Upper lobe of right lung (tissue), 1 donor: ENCODE measurements around the gene HRH4. TPM values are rescaled to one million over a fixed set of nuclear protein-coding genes. Genes with fewer than 3 reads are reported as not detected.

Source experiments
- ATAC-seq: fragments of 200-7000 bp; cut with Tn5 transposase; one replicate; pipeline ENCODE4 v1.9.1; 2020; ENCODE audit warnings: mild to moderate bottlenecking, moderate library complexity
- DNase-seq: peaks from one replicate; pipeline ENCODE4 v3.0.0-alpha.2; 2020
- H3K27ac ChIP-seq: fragments of 200-600 bp; one replicate; pipeline ENCODE4 v1.8.0; 2022
- H3K27me3 ChIP-seq: fragments of 200-600 bp; one replicate; pipeline ENCODE4 v1.8.0; 2022; ENCODE audit warnings: mild to moderate bottlenecking
- H3K36me3 ChIP-seq: fragments of 200-600 bp; one replicate; pipeline ENCODE4 v1.8.0; 2022
- H3K4me1 ChIP-seq: fragments of 200-600 bp; one replicate; pipeline ENCODE4 v1.8.0; 2022
- H3K4me3 ChIP-seq: fragments of 200-600 bp; one replicate; pipeline ENCODE4 v1.8.0; 2022; ENCODE audit warnings: mild to moderate bottlenecking
- H3K9me3 ChIP-seq: fragments of 200-600 bp; one replicate; pipeline ENCODE4 v1.8.0; 2022
- intact Hi-C: fragments of 100-400 bp; cut with DNase I; formaldehyde crosslinking; loops from one replicate; pipeline ENCODE4 v1.11.0; 2022
- total RNA-seq: library from RNA; stranded (reverse); fragmentation: NEBNext Ultra II Directional; extraction: Animal tissue kit (Norgen Biotek cat#: 25700); gene quantifications from one replicate; pipeline ENCODE4 v1.2.1, GENCODE V29; 2021
- TF ChIP-seq, protein P1 (sequence below): fragments of 200-600 bp; IDR thresholded peaks from one replicate; pipeline ENCODE4 v1.8.0; 2022; ENCODE audit warnings: antibody characterized with exemption
- donor health status: DM: no; HTN: yes; CAD: no; lungs with severe emphysema.

HRH4 gene
- total RNA-seq, 1 donor from 2014 or later, result 1.7 TPM

DNA sequence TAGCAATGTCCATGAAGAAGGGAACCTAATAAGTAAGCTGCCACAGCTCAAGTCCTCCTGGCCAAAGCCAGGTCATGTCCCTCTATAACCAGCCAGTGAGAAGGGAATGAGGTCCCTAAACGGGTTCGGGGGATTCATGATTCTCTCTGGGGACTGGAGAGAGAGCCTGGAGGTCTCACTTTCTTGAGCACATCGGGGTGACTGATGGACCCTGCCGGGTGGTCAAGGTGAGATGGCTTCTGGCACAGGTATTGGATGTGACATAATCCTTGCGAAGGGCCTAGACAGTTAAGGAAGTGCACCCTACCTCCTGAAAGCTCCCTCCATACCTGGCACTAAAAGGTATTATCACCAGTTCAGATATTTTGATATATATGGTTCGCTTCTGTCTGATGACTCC is 45.7 kb downstream of the HRH4 start:
- Histone ChIP-seq H3K4me1 (no peaks in the 10 kb centered on the region), H3K4me3 (no peak overlapping the region), H3K27ac (no peak overlapping the region), H3K36me3 (no peaks in the 10 kb centered on the region), H3K9me3 (no peaks in the 10 kb centered on the region), H3K27me3 (no peaks in the 10 kb centered on the region)
- intact Hi-C loops, result no loop called here
- no peak for DNase-seq
- no peak for ATAC-seq
- TF ChIP-seq, protein P1, sequence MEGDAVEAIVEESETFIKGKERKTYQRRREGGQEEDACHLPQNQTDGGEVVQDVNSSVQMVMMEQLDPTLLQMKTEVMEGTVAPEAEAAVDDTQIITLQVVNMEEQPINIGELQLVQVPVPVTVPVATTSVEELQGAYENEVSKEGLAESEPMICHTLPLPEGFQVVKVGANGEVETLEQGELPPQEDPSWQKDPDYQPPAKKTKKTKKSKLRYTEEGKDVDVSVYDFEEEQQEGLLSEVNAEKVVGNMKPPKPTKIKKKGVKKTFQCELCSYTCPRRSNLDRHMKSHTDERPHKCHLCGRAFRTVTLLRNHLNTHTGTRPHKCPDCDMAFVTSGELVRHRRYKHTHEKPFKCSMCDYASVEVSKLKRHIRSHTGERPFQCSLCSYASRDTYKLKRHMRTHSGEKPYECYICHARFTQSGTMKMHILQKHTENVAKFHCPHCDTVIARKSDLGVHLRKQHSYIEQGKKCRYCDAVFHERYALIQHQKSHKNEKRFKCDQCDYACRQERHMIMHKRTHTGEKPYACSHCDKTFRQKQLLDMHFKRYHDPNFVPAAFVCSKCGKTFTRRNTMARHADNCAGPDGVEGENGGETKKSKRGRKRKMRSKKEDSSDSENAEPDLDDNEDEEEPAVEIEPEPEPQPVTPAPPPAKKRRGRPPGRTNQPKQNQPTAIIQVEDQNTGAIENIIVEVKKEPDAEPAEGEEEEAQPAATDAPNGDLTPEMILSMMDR, result no peak

DNA sequence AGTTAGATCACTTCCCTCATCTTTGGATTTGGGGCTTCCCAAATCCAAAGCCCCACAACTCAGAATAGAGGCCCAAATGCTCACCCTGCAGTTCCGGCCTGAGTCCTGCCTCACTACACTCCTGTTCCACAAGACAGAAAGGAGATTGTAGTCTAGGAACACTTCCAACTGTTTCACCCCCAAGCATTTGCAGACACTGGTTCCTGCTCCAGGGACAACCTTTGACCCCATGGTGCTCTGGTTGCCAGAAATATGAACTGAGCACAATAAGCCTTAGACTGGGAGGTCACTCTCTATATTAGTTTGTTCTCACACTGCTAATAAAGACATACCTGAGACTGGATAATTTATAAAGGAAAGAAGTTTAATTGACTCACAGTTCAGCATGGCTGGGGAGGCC is 49.0 kb downstream of the HRH4 start:
- intact Hi-C loops, result no loop called here
- Histone ChIP-seq H3K27me3 (no peaks in the 10 kb centered on the region), H3K4me3 (no peak overlapping the region), H3K36me3 (no peaks in the 10 kb centered on the region), H3K9me3 (no peaks in the 10 kb centered on the region), H3K4me1 (no peaks in the 10 kb centered on the region), H3K27ac (no peak overlapping the region)
- DNase-seq, result no peak
- TF ChIP-seq, protein P1, result no peak
- no peak for ATAC-seq

DNA sequence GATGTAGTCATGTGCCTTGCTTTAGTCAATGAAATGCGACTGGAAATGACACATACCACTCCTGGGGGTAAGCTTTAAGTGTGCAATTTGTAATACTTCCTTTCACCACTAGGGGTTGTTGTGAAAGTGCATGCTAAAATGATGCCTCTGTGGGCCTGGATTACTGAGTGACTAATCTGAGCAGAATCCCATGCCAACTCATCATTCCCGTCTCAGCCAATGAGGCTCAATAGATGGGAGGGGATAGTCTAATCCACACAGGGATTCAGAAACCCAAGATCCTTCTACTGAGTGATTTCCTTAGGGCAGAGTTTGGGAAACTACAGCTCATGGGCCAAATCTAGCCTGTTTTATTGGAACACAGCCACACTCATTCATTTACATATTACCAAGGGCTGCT is 54.0 kb downstream of the HRH4 start:
- no peaks in the 10 kb centered on the region for H3K27me3 ChIP-seq
- H3K9me3 ChIP-seq, result no peaks in the 10 kb centered on the region
- ATAC-seq (peak; percentile 59), DNase-seq (no peak)
- no peak overlapping the region for H3K27ac ChIP-seq
- H3K4me3 ChIP-seq, result no peak overlapping the region
- H3K36me3 ChIP-seq, result no peaks in the 10 kb centered on the region
- intact Hi-C loops, result no loop called here
- H3K4me1 ChIP-seq, result no peaks in the 10 kb centered on the region
- TF ChIP-seq, protein P1, result peak; percentile 49

DNA sequence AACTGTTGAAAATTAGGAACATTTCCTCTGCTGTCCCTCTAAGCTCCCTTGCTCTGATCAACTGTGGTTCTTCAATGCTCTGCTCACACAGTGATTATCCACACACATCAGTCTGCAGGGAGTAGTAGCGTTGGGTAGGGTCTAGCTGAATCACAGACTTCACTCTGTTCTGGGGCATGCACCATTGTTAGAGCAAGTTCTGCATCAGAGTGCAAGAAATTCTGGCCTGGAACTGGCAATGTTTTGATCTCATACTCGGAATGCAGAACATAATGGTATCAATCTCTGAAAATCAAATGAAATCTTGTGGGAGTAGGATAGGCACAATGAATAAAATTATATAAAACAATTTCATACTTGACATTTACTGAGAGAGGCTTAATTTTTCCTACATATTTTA is 55.3 kb downstream of the HRH4 start:
- intact Hi-C loops, result no loop called here
- no peaks in the 10 kb centered on the region for H3K9me3 ChIP-seq
- H3K4me1 ChIP-seq, result no peaks in the 10 kb centered on the region
- ATAC-seq, result no peak
- no peaks in the 10 kb centered on the region for H3K36me3 ChIP-seq
- H3K4me3 ChIP-seq, result no peak overlapping the region
- no peak overlapping the region for H3K27ac ChIP-seq
- no peak for DNase-seq
- TF ChIP-seq, protein P1, result no peak
- no peaks in the 10 kb centered on the region for H3K27me3 ChIP-seq

DNA sequence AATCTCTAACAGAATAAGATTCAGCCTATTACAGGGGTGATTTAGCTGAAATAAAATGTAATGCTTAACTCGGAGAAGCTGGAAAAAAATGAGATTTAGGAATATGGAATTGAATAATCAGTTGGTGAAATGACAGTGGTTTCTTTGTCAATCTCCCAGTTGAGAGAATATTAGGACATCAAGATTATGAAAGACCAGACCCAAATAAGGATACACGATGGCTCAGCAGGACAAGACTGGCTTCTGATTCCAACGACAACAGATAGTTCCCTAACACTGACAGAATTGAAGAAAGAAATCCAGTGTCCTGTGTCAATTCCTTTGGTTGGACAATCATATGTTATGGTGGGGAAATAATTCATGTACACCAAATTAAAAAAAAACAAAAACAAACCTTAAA is 55.8 kb downstream of the HRH4 start:
- Histone ChIP-seq H3K27ac (no peak overlapping the region), H3K4me1 (no peaks in the 10 kb centered on the region), H3K36me3 (no peaks in the 10 kb centered on the region), H3K4me3 (no peak overlapping the region), H3K27me3 (no peaks in the 10 kb centered on the region), H3K9me3 (no peaks in the 10 kb centered on the region)
- intact Hi-C loops, result no loop called here
- DNase-seq, result no peak
- ATAC-seq, result peak; percentile 42
- TF ChIP-seq, protein P1, result no peak

DNA sequence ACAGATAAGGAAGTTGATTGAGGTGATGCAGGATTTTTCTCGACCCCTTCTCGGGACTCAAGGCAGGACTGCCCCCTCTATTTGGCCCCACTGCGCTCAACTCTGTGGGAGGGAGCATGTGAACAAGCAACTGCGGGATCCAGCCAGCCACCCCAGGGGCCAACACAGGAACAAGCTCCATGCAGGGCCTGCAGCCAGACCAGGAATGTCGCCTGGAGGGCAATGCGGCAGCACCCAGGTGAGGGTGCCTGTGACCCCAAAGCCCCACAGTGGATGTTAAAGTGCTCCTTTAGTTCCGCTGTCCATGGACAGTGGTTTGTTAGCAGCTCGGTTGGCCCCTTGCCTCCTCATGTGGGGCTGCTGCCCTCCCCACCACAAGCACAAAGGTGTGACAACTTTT is 57.1 kb downstream of the HRH4 start:
- H3K4me3 ChIP-seq, result no peak overlapping the region
- ATAC-seq (no peak), DNase-seq (no peak)
- TF ChIP-seq, protein P1, result no peak
- H3K27ac ChIP-seq, result no peak overlapping the region
- H3K27me3 ChIP-seq, result no peaks in the 10 kb centered on the region
- H3K9me3 ChIP-seq, result no peaks in the 10 kb centered on the region
- H3K36me3 ChIP-seq, result no peaks in the 10 kb centered on the region
- no peaks in the 10 kb centered on the region for H3K4me1 ChIP-seq
- intact Hi-C loops, result no loop called here
